HFF-Myc (cell line): ENCODE results near the gene ASB9.
A peak's percentile ranks its signal among the peaks of the same experiment; 100 is the strongest.

Experiments
- DNase-seq: peaks from one replicate; pipeline ENCODE4 v3.0.0-alpha.2; 2011; ENCODE audit warnings: low read depth; ENCODE audit errors: extremely low read depth
- H3K4me3 ChIP-seq: replicated peaks from 2 replicates; pipeline ENCODE4 v1.5.1; 2011; ENCODE audit warnings: low read depth, mild to moderate bottlenecking, control low read depth, low read length
- TF ChIP-seq, protein P1 (sequence below): IDR thresholded peaks from 2 replicates; pipeline ENCODE4 v1.5.1; 2012; ENCODE audit warnings: mild to moderate bottlenecking, low read depth, low read length, control low read depth; ENCODE audit errors: missing control alignments

ASB9 gene

DNA sequence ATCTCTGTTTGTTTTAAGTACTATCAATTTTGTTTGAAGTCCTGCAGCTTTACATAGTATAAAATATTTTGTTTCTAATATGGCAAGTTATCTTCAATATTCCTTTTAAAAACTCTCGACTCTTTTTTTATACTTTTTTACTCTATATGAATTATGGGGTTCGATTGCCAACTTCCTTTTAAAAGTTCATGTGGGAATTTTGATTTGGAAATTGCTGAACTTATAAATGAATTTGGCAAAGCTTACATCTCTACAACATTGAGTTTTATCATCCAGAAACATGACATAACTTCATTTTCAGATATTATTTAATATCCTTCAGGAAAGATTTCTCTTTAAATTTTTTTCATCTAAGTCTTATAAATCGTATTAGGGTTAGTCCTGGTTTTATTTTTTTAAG, 60.8 kb downstream of the ASB9 start:
- TF ChIP-seq, protein P1, sequence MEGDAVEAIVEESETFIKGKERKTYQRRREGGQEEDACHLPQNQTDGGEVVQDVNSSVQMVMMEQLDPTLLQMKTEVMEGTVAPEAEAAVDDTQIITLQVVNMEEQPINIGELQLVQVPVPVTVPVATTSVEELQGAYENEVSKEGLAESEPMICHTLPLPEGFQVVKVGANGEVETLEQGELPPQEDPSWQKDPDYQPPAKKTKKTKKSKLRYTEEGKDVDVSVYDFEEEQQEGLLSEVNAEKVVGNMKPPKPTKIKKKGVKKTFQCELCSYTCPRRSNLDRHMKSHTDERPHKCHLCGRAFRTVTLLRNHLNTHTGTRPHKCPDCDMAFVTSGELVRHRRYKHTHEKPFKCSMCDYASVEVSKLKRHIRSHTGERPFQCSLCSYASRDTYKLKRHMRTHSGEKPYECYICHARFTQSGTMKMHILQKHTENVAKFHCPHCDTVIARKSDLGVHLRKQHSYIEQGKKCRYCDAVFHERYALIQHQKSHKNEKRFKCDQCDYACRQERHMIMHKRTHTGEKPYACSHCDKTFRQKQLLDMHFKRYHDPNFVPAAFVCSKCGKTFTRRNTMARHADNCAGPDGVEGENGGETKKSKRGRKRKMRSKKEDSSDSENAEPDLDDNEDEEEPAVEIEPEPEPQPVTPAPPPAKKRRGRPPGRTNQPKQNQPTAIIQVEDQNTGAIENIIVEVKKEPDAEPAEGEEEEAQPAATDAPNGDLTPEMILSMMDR, result no peak
- no peak overlapping the region for H3K4me3 ChIP-seq
- no peak for DNase-seq

DNA sequence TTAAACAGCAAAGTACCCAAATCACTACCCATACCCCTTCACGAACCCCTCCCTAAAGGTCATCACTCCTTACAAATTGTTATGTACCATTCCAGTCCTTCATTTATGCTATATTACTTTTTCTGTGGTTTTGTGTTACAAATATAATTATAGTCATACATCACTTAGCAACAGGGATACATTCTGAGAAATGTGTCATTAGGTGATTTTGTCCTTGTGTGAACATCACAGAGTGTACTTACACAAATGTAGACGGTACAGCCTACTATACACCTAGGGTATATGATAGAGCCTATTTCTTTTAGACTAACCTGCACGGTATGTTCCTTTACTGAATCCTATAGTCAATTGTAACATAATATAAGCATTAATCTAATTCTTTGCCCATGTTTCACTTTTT, 61.9 kb downstream of the ASB9 start:
- TF ChIP-seq, protein P1, result no peak
- no peak overlapping the region for H3K4me3 ChIP-seq
- DNase-seq, result no peak

DNA sequence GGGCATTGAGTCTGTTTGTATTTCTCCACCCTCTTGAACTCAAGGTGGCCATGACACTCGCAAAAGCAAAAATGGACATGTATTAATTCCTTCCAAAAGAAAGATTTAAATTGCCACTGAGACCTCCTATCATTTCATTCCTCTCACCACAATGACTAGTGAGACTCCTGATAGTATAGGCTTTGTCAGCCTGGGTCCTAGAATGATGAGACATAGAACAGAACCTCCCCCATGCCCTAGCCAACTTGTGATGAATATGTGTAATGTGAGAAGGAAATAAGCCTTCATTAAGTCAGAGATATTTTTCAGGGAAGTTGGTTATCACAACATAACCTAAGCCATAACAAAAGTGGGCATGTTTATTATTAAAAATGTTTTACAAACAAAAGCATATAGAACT, 62.5 kb downstream of the ASB9 start:
- no peak for DNase-seq
- TF ChIP-seq, protein P1, result no peak
- no peak overlapping the region for H3K4me3 ChIP-seq

GRCh38 chrX:15206306-15206705, 63.6 kb downstream of the ASB9 start:
- no peak for DNase-seq
- no peak overlapping the region for H3K4me3 ChIP-seq
- TF ChIP-seq, protein P1, result no peak

DNA sequence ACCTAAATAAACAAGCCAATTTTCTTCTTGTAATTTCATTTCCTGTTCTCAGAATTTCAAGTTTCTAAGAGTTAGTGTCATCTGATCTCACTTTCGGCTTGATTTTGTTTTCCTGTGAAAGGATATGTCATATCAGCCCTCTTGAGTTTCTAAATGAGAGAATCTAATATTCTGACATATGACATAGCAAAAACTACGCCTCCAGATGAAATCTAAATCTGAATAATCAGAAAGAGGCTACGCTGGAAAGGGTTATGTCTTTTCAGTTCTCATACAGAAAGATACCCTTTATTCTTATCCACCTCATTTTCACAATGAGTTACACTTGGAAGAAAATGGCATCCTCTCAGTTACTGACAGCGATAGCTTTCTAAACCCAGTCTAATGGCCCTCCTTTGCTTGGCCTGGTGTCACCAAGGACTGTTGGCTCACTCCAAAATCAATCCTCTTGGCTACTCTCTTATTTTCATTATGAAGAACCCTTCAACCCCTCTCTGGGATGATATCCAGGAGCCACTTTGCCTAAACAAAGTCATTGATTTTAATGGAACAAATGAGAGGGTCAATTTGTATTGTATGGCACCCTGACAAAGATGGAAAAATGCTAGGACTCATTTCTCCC, 65.6 kb downstream of the ASB9 start:
- no peak for DNase-seq
- H3K4me3 ChIP-seq, result no peak overlapping the region
- TF ChIP-seq, protein P1, result no peak

DNA sequence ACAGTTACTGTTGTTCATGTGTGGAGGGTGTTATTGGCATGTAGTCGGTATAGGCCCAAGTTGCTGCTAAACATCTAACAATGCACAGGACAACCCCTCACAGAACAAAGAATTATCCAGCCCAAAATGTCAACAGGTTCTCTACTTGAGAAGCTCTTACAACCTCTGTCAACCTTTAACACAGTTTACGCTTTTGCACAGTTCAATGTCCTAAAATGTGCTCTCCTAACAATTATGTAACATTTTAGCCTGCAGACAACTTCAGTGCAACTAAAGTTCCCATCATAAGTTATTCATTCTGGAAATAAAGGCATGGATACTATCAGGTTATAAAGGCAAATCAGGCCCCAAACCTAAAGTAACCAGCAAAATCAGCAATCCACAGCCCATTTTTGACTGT, 66.2 kb downstream of the ASB9 start:
- TF ChIP-seq, protein P1, result no peak
- H3K4me3 ChIP-seq, result no peak overlapping the region
- DNase-seq, result no peak

DNA sequence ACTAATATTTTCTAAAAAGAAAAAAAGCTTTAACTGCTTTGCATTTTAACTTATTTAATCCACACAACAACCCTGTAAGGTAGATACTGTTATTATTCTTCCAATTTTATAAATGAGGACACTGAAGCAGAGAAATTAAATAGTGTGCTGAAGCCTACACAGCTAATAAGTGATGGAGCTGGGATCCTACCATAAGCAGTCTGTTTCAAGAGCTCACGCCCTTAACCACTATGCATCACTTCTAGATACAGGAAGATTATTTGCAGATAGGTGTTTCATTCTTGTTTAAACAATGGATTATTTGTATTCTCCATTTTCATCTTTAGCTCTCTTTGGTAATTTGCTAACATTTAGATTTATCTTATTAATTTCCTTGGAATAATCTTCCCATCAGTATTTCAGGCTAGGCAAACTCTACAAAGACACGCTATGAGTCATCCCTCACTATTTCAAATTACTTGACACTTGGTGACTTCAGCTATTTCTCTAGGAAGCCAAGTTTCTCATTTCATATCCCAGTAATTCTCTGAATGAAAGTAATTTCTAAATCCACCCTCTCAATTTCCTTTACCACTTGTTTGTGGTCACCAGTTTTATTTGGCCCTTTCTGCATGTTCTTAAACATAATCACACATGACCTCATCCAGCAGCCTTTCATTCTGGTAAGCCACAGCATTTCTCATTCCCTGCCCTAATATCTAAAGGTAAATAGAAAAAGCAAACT, 67.3 kb downstream of the ASB9 start:
- TF ChIP-seq, protein P1, result no peak
- no peak overlapping the region for H3K4me3 ChIP-seq
- peak; percentile 5 for DNase-seq
